ENCODE data around the gene RPL19. TPM values are rescaled to one million over a fixed set of nuclear protein-coding genes. Genes with fewer than 3 reads are reported as not detected.
A peak's percentile ranks its signal among the peaks of the same experiment; 100 is the strongest.

The RPL19 gene
- total RNA-seq, 2 experiments from 2014 or later: 3,527 to 3,670 TPM

DNA sequence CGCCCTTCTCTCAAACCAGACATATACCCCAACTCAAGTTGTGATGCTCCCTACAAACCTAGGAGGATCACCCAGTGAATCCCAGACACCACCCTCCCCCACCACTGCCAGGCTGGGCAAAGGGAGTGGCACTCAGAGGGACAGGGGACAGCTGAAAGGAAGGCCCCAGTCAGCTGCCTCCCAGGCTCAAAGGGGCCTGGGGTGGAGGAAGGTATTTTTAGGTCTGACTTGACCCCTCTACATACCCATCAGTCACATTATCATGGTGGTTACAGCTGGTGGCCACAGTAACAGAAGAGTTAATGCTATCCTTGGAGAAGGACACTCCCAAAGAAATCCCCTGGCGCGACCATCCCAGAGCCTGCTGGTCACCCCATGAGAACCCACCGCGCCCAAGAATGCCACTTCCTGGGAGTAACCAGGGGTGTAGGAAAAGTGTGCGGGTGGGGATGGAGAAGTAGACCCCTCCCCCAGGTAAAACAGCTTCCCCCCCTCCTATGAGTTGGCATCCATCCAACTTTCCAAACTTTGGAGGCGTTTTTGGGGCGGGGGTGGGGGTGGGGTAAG is 3.8 kb upstream of the RPL19 start:
- peak overlapping the region; percentile 45 for H3K27ac Mint-ChIP-seq
- peaks cover 57% of the 10 kb centered on the region for H3K4me1 Mint-ChIP-seq (ENCODE audit: low read depth)
- H3K36me3 Mint-ChIP-seq (ENCODE audit: low read depth): peaks cover 26% of the 10 kb centered on the region
- H3K4me3 Mint-ChIP-seq: peak overlapping the region; percentile 84
- H3K27ac ChIP-seq (ENCODE audit: low read depth in 1 of 2, low read length in 2 of 2): peak overlapping the region in 1 of 2 donors; percentile 50
- peak overlapping the region; percentile 90 for H3K4me3 ChIP-seq (ENCODE audit: low read length)
- no peaks in the 10 kb centered on the region for H3K9me3 Mint-ChIP-seq
- TF ChIP-seq, protein P1, sequence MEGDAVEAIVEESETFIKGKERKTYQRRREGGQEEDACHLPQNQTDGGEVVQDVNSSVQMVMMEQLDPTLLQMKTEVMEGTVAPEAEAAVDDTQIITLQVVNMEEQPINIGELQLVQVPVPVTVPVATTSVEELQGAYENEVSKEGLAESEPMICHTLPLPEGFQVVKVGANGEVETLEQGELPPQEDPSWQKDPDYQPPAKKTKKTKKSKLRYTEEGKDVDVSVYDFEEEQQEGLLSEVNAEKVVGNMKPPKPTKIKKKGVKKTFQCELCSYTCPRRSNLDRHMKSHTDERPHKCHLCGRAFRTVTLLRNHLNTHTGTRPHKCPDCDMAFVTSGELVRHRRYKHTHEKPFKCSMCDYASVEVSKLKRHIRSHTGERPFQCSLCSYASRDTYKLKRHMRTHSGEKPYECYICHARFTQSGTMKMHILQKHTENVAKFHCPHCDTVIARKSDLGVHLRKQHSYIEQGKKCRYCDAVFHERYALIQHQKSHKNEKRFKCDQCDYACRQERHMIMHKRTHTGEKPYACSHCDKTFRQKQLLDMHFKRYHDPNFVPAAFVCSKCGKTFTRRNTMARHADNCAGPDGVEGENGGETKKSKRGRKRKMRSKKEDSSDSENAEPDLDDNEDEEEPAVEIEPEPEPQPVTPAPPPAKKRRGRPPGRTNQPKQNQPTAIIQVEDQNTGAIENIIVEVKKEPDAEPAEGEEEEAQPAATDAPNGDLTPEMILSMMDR (IDR thresholded peaks at IDR 0.05): no peak
- DNase-seq (no peak), ATAC-seq (ENCODE audit: poor library complexity) (no peak)
- no peaks in the 10 kb centered on the region for H3K9me3 ChIP-seq (ENCODE audit: control insufficient read depth in 1 of 2, insufficient read depth in 1 of 2, low read length in 2 of 2)
- POLR2A ChIA-PET: interaction anchor here (0.6 to 1.0 kb wide), 3 partner anchors 21 to 42 kb away, joined by 3 to 4 read pairs (median 3); no protein-coding TSS in a partner anchor
- no peaks in the 10 kb centered on the region for H3K27me3 ChIP-seq (ENCODE audit: control insufficient read depth in 1 of 2, insufficient read depth in 2 of 2, low read length in 2 of 2)
- peaks cover 69% of the 10 kb centered on the region for H3K4me1 ChIP-seq (ENCODE audit: insufficient read depth, low read length)
- peaks cover 26% of the 10 kb centered on the region for H3K36me3 ChIP-seq (ENCODE audit: insufficient read depth, low read length)
- intact Hi-C loops (cut with DNase I, micrococcal nuclease): no loop called here
- H3K27me3 Mint-ChIP-seq: no peaks in the 10 kb centered on the region
- CTCF ChIA-PET: interaction anchor here (0.8 kb wide), 1 partner anchor 22 kb away, joined by 3 read pairs; no protein-coding TSS in a partner anchor

DNA sequence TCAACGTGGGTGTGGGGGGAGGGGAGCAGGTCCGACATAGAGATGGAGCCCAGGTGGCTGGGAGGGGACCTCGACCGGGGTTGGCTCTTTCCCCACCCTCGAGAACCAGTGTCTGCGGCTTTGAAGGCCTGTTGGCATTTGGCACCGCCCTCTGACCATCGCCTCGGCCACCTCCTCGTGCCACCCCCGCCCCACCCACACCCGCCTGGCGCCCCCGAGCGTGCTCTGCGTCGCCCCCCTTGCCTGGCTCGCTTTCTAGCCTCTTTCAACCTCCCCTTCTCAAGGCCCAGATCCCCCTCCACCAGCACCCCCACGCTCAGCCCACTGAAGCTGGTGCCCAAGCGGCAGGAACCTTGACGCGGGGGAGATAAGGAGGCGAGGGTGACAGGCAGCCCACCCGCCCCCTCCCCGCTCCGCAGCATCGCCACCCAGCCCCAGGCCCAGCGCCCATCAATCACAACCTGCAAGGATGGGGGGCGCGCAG is 3.2 kb upstream of the RPL19 start:
- peak overlapping the region; percentile 90 for H3K4me3 ChIP-seq (ENCODE audit: low read length)
- no peaks in the 10 kb centered on the region for H3K27me3 ChIP-seq (ENCODE audit: control insufficient read depth in 1 of 2, insufficient read depth in 2 of 2, low read length in 2 of 2)
- TF ChIP-seq, protein P1 (IDR thresholded peaks at IDR 0.05): no peak
- ChIA-PET CTCF (interaction anchor here (0.8 kb wide), 1 partner anchor 22 kb away, joined by 3 read pairs; no protein-coding TSS in a partner anchor), POLR2A (interaction anchor here (0.6 to 1.0 kb wide), 3 partner anchors 22 to 343 kb away, joined by 3 to 4 read pairs (median 3); partner anchors contain the start of gene RPL23)
- no peak overlapping the region for H3K27ac Mint-ChIP-seq
- H3K4me1 Mint-ChIP-seq (ENCODE audit: low read depth): peaks cover 61% of the 10 kb centered on the region
- H3K36me3 Mint-ChIP-seq (ENCODE audit: low read depth): peaks cover 30% of the 10 kb centered on the region
- peak in 2 of 14 experiments; percentile 17 to 56 for DNase-seq
- no peaks in the 10 kb centered on the region for H3K9me3 ChIP-seq (ENCODE audit: control insufficient read depth in 1 of 2, insufficient read depth in 1 of 2, low read length in 2 of 2)
- peaks cover 74% of the 10 kb centered on the region for H3K4me1 ChIP-seq (ENCODE audit: insufficient read depth, low read length)
- H3K9me3 Mint-ChIP-seq: no peaks in the 10 kb centered on the region
- no peak overlapping the region for H3K27ac ChIP-seq (ENCODE audit: low read depth in 1 of 2, low read length in 2 of 2)
- no peaks in the 10 kb centered on the region for H3K27me3 Mint-ChIP-seq
- H3K36me3 ChIP-seq (ENCODE audit: insufficient read depth, low read length): peaks cover 26% of the 10 kb centered on the region
- intact Hi-C loops (cut with DNase I, micrococcal nuclease): no loop called here
- ATAC-seq (ENCODE audit: poor library complexity): no peak
- peak overlapping the region; percentile 80 for H3K4me3 Mint-ChIP-seq

DNA sequence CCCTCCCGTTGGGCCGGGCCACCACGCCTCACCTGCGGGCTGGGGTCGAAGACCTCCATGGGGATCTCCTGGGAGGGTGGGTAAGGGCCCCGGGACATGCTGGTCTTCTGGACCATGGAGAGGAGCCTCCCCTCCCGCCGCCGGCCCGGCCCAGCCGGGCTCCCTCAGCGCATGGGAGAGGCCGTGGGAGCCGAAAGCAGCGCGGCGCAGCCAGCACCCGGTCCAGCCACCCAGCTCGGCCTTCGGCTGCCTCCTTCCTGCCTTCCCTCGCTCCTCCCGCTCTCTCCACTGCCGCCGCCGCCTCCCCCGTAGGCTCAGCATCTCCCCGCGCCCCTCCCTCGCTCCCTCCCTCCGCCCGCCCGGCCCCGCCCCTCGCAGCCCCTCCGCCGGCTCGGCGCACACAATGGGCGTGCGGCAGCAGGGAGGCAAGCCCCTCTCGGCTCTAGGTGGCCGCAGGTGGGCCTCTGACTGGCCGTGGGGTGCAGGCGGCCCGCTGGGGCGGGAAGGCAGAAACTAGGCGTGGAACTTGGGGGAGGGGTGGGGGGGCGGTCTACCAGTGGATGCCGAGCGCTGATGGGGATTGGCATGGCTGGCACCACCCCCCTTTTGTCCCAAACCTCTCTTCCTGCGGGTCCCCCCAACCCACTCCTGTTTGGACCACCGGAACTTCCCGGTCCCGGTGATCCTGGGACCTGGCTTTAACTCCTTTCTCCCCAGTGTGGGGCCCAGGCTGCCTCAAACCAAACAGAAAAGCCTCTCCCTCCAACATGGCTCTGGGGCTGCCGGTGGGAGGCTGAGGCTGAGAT is 2.5 kb upstream of the RPL19 start, which contains the start of gene CACNB1:
Gene CACNB1 (minus strand): TSS at position 290 of the 806 bp plus-strand sequence. CDS start 174 bp downstream, at position 116.
- DNase-seq: peak; percentile 25 to 83 (median 62)
- no peaks in the 10 kb centered on the region for H3K9me3 ChIP-seq (ENCODE audit: control insufficient read depth in 1 of 2, insufficient read depth in 1 of 2, low read length in 2 of 2)
- H3K4me3 ChIP-seq (ENCODE audit: low read length): peak within 1 kb of the TSS; percentile 90
- TF ChIP-seq, protein P1 (IDR thresholded peaks at IDR 0.05): no peak
- Mint-ChIP-seq H3K36me3 (ENCODE audit: low read depth) (peaks cover 32% of the 10 kb centered on the region), H3K4me3 (peak within 1 kb of the TSS; percentile 90), H3K27me3 (no peaks in the 10 kb centered on the region), H3K9me3 (no peaks in the 10 kb centered on the region), H3K27ac (peak within 1 kb of the TSS; percentile 94), H3K4me1 (ENCODE audit: low read depth) (peaks cover 65% of the 10 kb centered on the region)
- intact Hi-C loops (cut with DNase I, micrococcal nuclease): no loop called here
- H3K27ac ChIP-seq (ENCODE audit: low read depth in 1 of 2, low read length in 2 of 2): peak within 1 kb of the TSS; percentile 48 to 63
- ChIA-PET POLR2A (interaction anchor here (0.6 kb wide), 1 partner anchor 344 kb away, joined by 4 read pairs; the partner anchor contains the start of gene RPL23), CTCF (interaction anchor here (1.3 kb wide), 1 partner anchor 10 kb away, joined by 4 read pairs; no protein-coding TSS in a partner anchor)
- H3K36me3 ChIP-seq (ENCODE audit: insufficient read depth, low read length): peaks cover 27% of the 10 kb centered on the region
- peak; percentile 46 for ATAC-seq (ENCODE audit: poor library complexity)
- peaks cover 81% of the 10 kb centered on the region for H3K4me1 ChIP-seq (ENCODE audit: insufficient read depth, low read length)
- H3K27me3 ChIP-seq (ENCODE audit: control insufficient read depth in 1 of 2, insufficient read depth in 2 of 2, low read length in 2 of 2): no peaks in the 10 kb centered on the region

Data from CD4-positive, alpha-beta T cell (primary cell).